Karpas-422 (cell line): Measurements from ENCODE around the gene LNX1. TPM values are rescaled to one million over a fixed set of nuclear protein-coding genes. Genes with fewer than 3 reads are reported as not detected.

ENCODE experiments used
- DNase-seq: peaks from one replicate; pipeline ENCODE4 v3.0.0-alpha.2; 2015
- H2AFZ ChIP-seq: fragments of 200-600 bp; sonication (generic); 2 replicates; pipeline ENCODE4 v1.6.1; 2014; ENCODE audit warnings: antibody characterized with exemption, low read length, mixed read lengths
- H3K27ac ChIP-seq: fragments of 200-600 bp; sonication (generic); 2 replicates; pipeline ENCODE4 v1.5.1; 2014; ENCODE audit warnings: mild to moderate bottlenecking, low read length, moderate library complexity
- H3K27me3 ChIP-seq: fragments of 200-600 bp; sonication (generic); 2 replicates; pipeline ENCODE4 v1.6.1; 2014; ENCODE audit warnings: low read length, mixed read lengths
- H3K36me3 ChIP-seq: fragments of 200-600 bp; sonication (generic); 2 replicates; pipeline ENCODE4 v1.6.1; 2014; ENCODE audit warnings: low read length, mixed read lengths; ENCODE audit not compliant: insufficient read depth
- H3K4me1 ChIP-seq: fragments of 200-600 bp; sonication (generic); 2 replicates; pipeline ENCODE4 v1.6.1; 2014; ENCODE audit warnings: mild to moderate bottlenecking, low read length, mixed read lengths
- H3K4me2 ChIP-seq: fragments of 200-600 bp; sonication (generic); 2 replicates; pipeline ENCODE4 v1.6.1; 2014; ENCODE audit warnings: low read length, low read depth, mild to moderate bottlenecking; ENCODE audit not compliant: poor library complexity, severe bottlenecking
- H3K4me3 ChIP-seq: fragments of 200-600 bp; sonication (generic); 2 replicates; pipeline ENCODE4 v1.5.1; 2014; ENCODE audit warnings: mild to moderate bottlenecking, antibody characterized with exemption, low read length, mixed read lengths
- H3K79me2 ChIP-seq: fragments of 200-600 bp; sonication (generic); 2 replicates; pipeline ENCODE4 v1.6.1; 2014; ENCODE audit warnings: mild to moderate bottlenecking, low read length, mixed read lengths
- H3K9ac ChIP-seq: fragments of 200-600 bp; sonication (generic); 2 replicates; pipeline ENCODE4 v1.6.0; 2014; ENCODE audit warnings: low read length
- H3K9me2 ChIP-seq: fragments of 200-600 bp; sonication (generic), shearing (Covaris generic); replicated peaks from 2 replicates; pipeline ENCODE4 v1.6.0; 2014; ENCODE audit warnings: mild to moderate bottlenecking, low read length, moderate library complexity; ENCODE audit not compliant: insufficient read depth
- H3K9me3 ChIP-seq: fragments of 300-700, 200-600 bp; sonication (generic); 2 replicates; pipeline ENCODE4 v1.6.1; 2014; ENCODE audit warnings: low read length, mixed read lengths
- H4K20me1 ChIP-seq: fragments of 200-600 bp; sonication (generic); 2 replicates; pipeline ENCODE4 v1.6.1; 2014; ENCODE audit warnings: mild to moderate bottlenecking, antibody characterized with exemption, low read length, low read depth; ENCODE audit not compliant: insufficient read depth
- total RNA-seq: library from RNA; depleted of rRNA; stranded (reverse); fragments of >200 nt; shearing (Covaris generic); gene quantifications from 2 replicates; pipeline ENCODE4 v1.2.3, GENCODE V29; 2014; ENCODE audit warnings: low replicate concordance

The LNX1 gene
- total RNA-seq, 1 experiment from 2014 or later, result not detected

DNA sequence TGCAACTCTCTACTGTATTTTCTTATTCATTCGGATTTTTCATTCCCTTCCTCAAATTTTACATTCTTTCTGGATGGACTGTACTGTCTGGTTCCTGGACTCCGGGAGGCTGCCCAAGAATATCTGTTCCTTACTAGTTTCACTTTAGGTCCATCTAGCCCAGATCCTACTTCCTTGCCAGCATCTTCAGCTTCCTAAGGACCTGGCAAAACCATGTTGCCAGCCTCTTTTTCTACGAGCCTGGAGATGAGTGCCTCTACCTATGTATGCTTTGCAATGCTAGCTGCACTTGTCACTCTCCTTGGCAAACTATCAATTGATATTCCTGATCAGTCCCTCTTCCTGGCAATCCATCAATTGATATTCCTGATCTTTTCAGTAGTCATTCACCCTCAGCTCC, 5.6 kb upstream of the LNX1 start:
- no peak overlapping the region for H3K9ac ChIP-seq
- H4K20me1 ChIP-seq, result no peaks in the 10 kb centered on the region
- H3K9me3 ChIP-seq, result no peaks in the 10 kb centered on the region
- H3K4me1 ChIP-seq, result peaks cover 8% of the 10 kb centered on the region; the same call in 1 of the 2 replicates
- H3K4me2 ChIP-seq, result no peak overlapping the region
- H3K36me3 ChIP-seq, result no peaks in the 10 kb centered on the region
- no peak overlapping the region for H3K27ac ChIP-seq
- H3K4me3 ChIP-seq, result no peak overlapping the region
- H3K27me3 ChIP-seq, result no peaks in the 10 kb centered on the region
- H2AFZ ChIP-seq, result no peak overlapping the region
- H3K79me2 ChIP-seq, result no peaks in the 10 kb centered on the region
- no peak for DNase-seq
- H3K9me2 ChIP-seq, result no peaks in the 10 kb centered on the region

- no peak overlapping the region for H3K9ac ChIP-seq
- H3K27ac ChIP-seq, result no peak overlapping the region
- no peak overlapping the region for H3K4me3 ChIP-seq
- no peaks in the 10 kb centered on the region for H3K36me3 ChIP-seq
- no peaks in the 10 kb centered on the region for H3K79me2 ChIP-seq
- H3K4me2 ChIP-seq, result no peak overlapping the region
- H4K20me1 ChIP-seq, result no peaks in the 10 kb centered on the region
- no peaks in the 10 kb centered on the region for H3K27me3 ChIP-seq
- H3K9me2 ChIP-seq, result no peaks in the 10 kb centered on the region
- H3K9me3 ChIP-seq, result no peaks in the 10 kb centered on the region
- DNase-seq, result no peak
- no peak overlapping the region for H2AFZ ChIP-seq
- no peaks in the 10 kb centered on the region for H3K4me1 ChIP-seq
Observed at GRCh38 chr4:53595834-53596233, 4.5 kb upstream of the LNX1 start.

DNA sequence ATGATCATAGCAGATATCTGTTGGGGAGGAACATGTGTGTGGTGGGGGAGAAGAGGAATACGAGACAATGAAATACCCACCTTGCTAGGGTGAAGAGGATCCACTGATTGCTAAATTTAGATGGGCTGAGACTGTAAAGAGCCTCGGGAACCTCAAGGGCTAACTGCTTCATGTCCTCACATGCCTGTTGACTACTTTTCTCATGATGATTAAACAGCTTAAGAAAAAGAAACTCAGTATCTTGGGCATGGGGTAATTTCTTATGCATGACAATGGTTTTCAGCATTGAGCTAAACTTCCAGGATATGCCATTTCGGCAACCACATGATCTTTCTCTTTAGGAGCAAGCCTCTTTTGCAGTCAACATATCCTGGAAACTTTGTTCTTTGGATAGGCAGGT, 3.9 kb upstream of the LNX1 start:
- no peaks in the 10 kb centered on the region for H3K9me2 ChIP-seq
- H3K27me3 ChIP-seq, result no peaks in the 10 kb centered on the region
- H3K4me3 ChIP-seq, result no peak overlapping the region
- H3K36me3 ChIP-seq, result no peaks in the 10 kb centered on the region
- no peaks in the 10 kb centered on the region for H3K4me1 ChIP-seq
- H3K9me3 ChIP-seq, result no peaks in the 10 kb centered on the region
- H3K27ac ChIP-seq, result no peak overlapping the region
- H3K4me2 ChIP-seq, result no peak overlapping the region
- DNase-seq, result no peak
- no peak overlapping the region for H3K9ac ChIP-seq
- H2AFZ ChIP-seq, result no peak overlapping the region
- H3K79me2 ChIP-seq, result no peaks in the 10 kb centered on the region
- H4K20me1 ChIP-seq, result no peaks in the 10 kb centered on the region

DNA sequence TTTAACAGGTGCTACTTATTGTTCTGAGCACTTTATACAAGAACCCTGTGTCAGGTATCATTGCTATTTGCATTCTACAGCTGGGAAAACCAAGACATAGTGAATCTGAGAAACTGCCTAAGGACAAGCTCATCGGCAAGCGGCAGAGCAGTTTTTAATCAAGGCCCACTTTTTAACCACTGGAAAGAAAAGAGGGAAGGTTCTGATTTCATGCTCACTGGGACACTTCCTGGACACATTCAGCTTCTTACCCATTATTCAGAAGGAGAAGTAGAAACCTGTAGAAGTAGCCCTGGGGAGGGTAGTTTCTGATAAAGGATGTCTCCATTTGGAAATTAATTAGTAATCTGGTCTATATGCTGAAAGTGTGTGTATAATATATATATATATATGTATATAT, 2.5 kb upstream of the LNX1 start:
- DNase-seq, result no peak
- H3K4me1 ChIP-seq, result no peaks in the 10 kb centered on the region
- no peak overlapping the region for H3K27ac ChIP-seq
- no peak overlapping the region for H3K4me2 ChIP-seq
- no peak overlapping the region for H3K4me3 ChIP-seq
- H3K9me2 ChIP-seq, result no peaks in the 10 kb centered on the region
- H3K9me3 ChIP-seq, result no peaks in the 10 kb centered on the region
- no peak overlapping the region for H3K9ac ChIP-seq
- no peaks in the 10 kb centered on the region for H3K36me3 ChIP-seq
- H3K79me2 ChIP-seq, result no peaks in the 10 kb centered on the region
- H2AFZ ChIP-seq, result no peak overlapping the region
- no peaks in the 10 kb centered on the region for H4K20me1 ChIP-seq
- no peaks in the 10 kb centered on the region for H3K27me3 ChIP-seq

- no peaks in the 10 kb centered on the region for H4K20me1 ChIP-seq
- no peaks in the 10 kb centered on the region for H3K79me2 ChIP-seq
- H3K36me3 ChIP-seq, result no peaks in the 10 kb centered on the region
- H3K4me3 ChIP-seq, result no peak overlapping the region
- no peaks in the 10 kb centered on the region for H3K9me2 ChIP-seq
- H3K4me1 ChIP-seq, result no peaks in the 10 kb centered on the region
- no peak overlapping the region for H3K27ac ChIP-seq
- no peaks in the 10 kb centered on the region for H3K27me3 ChIP-seq
- H3K9me3 ChIP-seq, result no peaks in the 10 kb centered on the region
- no peak overlapping the region for H3K9ac ChIP-seq
- DNase-seq, result no peak
- no peak overlapping the region for H2AFZ ChIP-seq
- no peak overlapping the region for H3K4me2 ChIP-seq
Observed at GRCh38 chr4:53592686-53593501, 1.6 kb upstream of the LNX1 start.

- H3K9me2 ChIP-seq, result no peaks in the 10 kb centered on the region
- H3K27me3 ChIP-seq, result no peaks in the 10 kb centered on the region
- H3K4me1 ChIP-seq, result no peaks in the 10 kb centered on the region
- no peak overlapping the region for H3K27ac ChIP-seq
- no peaks in the 10 kb centered on the region for H4K20me1 ChIP-seq
- H2AFZ ChIP-seq, result no peak overlapping the region
- no peak overlapping the region for H3K4me2 ChIP-seq
- no peak overlapping the region for H3K9ac ChIP-seq
- DNase-seq, result no peak
- no peaks in the 10 kb centered on the region for H3K79me2 ChIP-seq
- H3K4me3 ChIP-seq, result no peak overlapping the region
- H3K36me3 ChIP-seq, result no peaks in the 10 kb centered on the region
- H3K9me3 ChIP-seq, result no peaks in the 10 kb centered on the region
Observed at GRCh38 chr4:53592122-53592521, 836 bp upstream of the LNX1 start.

DNA sequence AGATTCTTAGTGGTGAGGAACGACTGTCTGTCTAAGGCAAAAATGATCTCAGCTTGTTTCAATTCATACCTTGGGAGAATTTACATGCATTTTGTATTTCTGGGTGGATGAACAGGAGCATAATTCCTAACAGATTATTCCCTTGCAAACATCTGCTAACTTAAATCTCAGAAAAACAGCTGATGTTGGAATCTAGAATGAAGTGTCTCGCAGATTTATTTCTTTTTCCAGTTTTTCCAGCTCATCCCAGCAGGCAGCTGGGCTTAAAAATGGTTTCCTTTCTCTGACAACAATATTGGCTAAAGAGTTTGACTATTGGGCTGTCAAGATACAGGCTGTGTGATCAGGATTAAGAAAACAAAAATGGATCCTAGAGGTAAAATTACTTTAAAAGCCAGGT, 1.1 kb downstream of the LNX1 start:
- no peaks in the 10 kb centered on the region for H3K9me2 ChIP-seq
- H3K4me3 ChIP-seq, result no peak overlapping the region
- H3K27me3 ChIP-seq, result no peaks in the 10 kb centered on the region
- H3K27ac ChIP-seq, result no peak overlapping the region
- H3K9me3 ChIP-seq, result no peaks in the 10 kb centered on the region
- peaks cover 7% of the 10 kb centered on the region for H3K4me1 ChIP-seq
- DNase-seq, result no peak
- H3K4me2 ChIP-seq, result no peak overlapping the region
- no peaks in the 10 kb centered on the region for H4K20me1 ChIP-seq
- no peak overlapping the region for H3K9ac ChIP-seq
- H3K79me2 ChIP-seq, result no peaks in the 10 kb centered on the region
- H3K36me3 ChIP-seq, result no peaks in the 10 kb centered on the region
- no peak overlapping the region for H2AFZ ChIP-seq

- Histone ChIP-seq H3K79me2 (no peaks in the 10 kb centered on the region), H2AFZ (no peak overlapping the region), H3K27ac (no peak overlapping the region), H3K9ac (no peak overlapping the region), H4K20me1 (no peaks in the 10 kb centered on the region), H3K9me2 (no peaks in the 10 kb centered on the region), H3K27me3 (no peaks in the 10 kb centered on the region), H3K4me2 (no peak overlapping the region), H3K9me3 (no peaks in the 10 kb centered on the region), H3K36me3 (no peaks in the 10 kb centered on the region), H3K4me3 (no peak overlapping the region), H3K4me1 (peaks cover 7% of the 10 kb centered on the region)
- no peak for DNase-seq
Observed at GRCh38 chr4:53589511-53589910, 1.8 kb downstream of the LNX1 start.
